SHP77 (cell line): ENCODE measurements around the gene HTR3B.
"Not testable (repeated sequence)": the region's sequence is repeated elsewhere in the genome, so short reads cannot be mapped to it uniquely, and the experiment has no call there.

Source experiments
- DNase-seq, 2 experiments: peaks; one replicate each; lab custom pipeline; 2025; lab: John Stamatoyannopoulos, UW

Gene HTR3B

DNA sequence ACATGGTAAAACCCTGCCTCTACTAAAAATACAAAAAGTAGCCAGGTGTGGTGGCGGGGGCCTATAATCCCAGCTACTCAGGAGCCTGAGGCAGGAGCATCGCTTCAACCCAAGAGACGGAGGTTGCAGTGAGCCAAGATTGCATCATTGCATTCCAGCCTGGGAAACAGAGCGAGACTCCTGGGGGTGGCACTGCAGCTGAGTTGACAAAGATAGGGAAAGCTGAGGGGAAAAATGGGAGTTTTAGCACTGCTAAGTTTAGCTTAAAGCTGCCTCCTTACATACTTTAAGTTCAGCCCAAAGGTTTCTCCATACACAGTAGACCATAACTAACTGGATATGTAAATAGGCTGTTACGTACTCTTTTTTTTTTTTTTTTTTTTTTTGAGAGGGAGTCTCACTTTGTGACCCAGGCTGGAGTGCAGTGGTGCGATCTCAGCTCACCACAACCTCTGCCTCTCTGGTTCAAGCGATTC, 20.2 kb upstream of the HTR3B start:
- no peak for DNase-seq

DNA sequence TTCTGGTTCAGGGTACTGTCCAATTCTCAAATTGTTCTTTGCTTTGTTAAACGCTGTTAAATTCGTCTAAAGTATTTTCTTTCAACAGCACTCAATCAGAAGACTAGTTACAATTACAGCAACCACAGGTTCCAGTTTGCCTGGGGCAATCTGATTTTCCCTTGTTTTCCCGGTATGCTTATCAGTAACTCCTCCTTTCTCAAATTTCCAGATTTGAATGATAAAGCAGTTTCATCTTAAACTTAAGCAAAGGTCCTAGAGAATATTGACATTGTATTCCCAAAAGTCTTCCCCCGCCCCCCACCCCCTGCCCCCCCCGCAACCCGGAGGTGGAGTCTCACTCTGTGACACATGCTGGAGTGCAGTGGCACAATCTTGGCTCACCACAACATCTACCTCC, 18.7 kb upstream of the HTR3B start:
- no peak for DNase-seq

GRCh38 chr11:113888848-113889247, 15.7 kb upstream of the HTR3B start:
- no peak for DNase-seq

DNA sequence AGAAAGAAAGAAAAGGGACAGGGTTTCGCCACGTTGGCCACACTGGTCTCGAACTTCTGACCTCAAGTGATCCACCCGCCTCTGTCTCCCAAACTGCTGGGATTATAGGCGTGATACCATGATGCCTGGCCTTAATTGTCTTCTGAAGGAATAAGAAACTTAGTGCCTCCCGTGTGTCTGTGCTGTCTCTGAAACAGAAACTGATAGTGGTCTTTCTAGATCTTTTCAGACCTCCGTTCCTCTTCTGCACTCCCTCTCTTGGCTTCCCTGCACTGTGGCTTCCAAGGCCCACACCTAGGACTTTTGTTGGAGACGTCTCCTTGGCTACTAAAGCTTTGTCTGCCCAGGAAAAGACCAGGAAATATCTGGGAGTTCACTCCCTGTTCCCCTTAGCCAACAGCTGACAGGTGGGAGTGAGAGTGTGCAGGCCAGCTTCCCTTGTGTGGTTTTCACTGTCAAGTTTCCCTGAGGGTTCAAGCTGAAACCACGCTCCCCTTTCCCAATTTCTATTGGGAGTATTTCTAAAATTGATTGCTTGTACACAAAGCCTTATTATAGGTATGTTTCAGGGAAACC, 10.1 kb upstream of the HTR3B start:
- no peak for DNase-seq

DNA sequence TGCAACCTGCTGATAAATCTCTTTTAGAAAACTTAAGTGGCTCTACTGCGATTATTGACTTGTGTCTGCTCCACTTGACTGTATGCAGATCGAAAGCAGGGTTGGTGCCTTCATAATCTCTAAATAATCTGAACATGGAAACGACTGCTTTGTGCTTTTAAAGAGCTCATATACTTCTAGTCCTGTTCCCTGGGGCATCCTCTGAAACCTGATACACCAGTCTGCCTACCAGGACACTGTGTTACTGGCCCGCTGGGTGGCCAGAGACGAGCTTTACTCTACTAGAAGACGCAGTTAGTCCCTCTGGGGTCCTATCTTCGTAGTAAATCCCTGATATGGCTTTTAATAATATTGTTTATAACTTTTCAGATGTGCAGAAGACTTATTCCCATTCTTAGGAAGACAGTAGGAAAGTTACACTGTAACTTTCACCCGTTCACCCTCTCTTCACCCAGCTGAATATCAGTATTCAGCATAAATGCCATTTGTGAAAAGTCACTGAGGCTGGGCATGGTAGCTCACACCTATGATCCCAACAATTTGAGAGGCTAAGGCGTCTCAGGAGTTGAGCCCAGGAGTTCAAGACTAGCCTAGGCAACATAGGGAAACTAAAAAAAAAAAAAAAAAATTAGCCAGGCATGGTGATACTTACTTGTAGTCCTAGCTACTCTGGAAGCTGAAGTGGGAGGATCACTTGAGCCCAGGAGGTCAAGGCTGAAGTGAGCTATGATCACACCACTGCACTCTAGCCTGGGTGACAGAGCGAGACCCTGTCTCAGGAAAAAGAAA, 9.0 kb upstream of the HTR3B start:
- DNase-seq = no peak

- peak in 1 of 2 experiments; percentile 26 for DNase-seq
Measured at GRCh38 chr11:113896156-113896879, 8.3 kb upstream of the HTR3B start.

DNA sequence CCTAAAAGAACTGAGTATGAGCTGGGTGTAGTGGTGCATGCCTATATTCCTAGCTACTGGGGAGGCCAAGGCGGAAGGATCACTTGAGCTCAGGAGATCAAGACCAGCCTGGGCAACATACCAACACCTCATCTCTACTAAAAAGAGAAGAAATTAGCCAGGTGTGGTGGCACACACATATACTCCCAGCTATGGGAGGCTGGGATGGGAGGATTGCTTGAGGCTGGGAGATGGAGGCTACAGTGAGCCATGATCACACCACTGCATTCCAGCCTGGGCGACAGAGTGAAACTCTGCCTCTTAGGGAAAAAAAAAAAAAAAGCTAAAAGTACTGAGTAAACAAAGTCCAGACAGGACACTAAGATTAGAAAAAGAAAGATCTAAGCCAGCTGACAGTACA, 3.5 kb upstream of the HTR3B start:
- no peak for DNase-seq

- DNase-seq = peak; percentile 42 to 49
Measured at GRCh38 chr11:113906038-113906437, 1.4 kb downstream of the HTR3B start.

- no peak for DNase-seq
Measured at GRCh38 chr11:113906516-113906915, 1.9 kb downstream of the HTR3B start.

- no peak for DNase-seq
Measured at GRCh38 chr11:113907152-113907551, 2.6 kb downstream of the HTR3B start.

GRCh38 chr11:113907681-113908080, 3.1 kb downstream of the HTR3B start:
- no peak for DNase-seq

- no peak for DNase-seq
Measured at GRCh38 chr11:113908098-113908497, 3.5 kb downstream of the HTR3B start.

- DNase-seq = not testable (repeated sequence)
Measured at GRCh38 chr11:113911491-113911890, 6.9 kb downstream of the HTR3B start.

DNA sequence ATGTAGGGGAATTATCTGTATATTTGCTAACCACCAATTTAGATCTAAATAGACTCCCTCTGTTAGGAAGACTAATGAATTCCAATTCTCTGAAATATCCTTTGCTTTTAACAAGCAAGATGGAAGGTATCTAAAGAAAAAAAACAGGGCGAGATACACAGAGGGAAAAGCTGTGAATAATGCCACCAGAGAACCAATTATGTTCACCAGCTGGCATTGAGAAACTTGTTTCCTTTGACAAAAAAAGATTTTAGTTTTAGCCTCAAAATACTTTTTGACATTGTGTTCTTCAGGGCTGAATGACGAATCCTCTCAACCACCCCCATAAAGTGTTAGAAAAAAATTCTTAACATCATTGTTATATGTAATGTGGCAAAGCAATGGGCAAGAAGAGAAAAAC, 19.0 kb downstream of the HTR3B start:
- DNase-seq = no peak

- no peak for DNase-seq
Measured at GRCh38 chr11:113926273-113927197, 21.9 kb downstream of the HTR3B start.

DNA sequence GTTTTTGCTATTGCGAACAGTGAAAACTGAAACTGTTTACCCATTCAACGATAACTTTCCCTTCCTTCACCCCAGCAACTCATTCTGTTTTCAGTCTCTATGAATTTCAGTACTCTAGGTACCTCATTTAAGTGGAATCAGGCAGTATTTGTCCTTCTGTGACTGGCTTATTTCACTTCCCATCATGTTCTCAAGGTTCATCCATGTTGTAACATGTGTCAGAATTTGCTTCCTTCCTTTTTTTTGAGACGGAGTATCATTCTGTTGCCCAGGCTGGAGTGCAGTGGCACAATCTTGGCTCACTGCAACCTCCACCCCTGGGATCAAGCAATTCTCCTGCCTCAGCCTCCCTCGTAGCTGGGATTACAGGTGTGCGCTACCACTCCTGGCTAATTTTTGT, 23.7 kb downstream of the HTR3B start:
- no peak for DNase-seq

DNA sequence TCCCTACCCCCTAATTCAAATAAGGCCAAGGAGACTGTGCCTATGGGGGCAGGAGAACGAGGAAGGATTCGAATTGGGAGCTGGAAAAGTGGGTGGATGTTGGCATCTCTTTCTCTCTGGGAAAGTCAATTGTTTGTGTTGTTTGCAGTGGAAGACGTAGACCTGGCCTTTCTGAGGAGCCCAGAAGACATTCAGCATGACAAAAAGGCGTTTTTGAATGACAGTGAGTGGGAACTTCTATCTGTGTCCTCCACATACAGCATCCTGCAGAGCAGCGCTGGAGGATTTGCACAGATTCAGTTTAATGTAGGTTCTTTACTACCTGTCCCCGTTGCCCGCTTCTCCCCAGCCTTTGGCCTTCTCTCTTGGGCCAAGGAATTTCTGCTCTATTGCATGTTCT, 28.2 kb downstream of the HTR3B start:
- DNase-seq = no peak

GRCh38 chr11:113934193-113934592, 29.6 kb downstream of the HTR3B start:
- not testable (repeated sequence) for DNase-seq

DNA sequence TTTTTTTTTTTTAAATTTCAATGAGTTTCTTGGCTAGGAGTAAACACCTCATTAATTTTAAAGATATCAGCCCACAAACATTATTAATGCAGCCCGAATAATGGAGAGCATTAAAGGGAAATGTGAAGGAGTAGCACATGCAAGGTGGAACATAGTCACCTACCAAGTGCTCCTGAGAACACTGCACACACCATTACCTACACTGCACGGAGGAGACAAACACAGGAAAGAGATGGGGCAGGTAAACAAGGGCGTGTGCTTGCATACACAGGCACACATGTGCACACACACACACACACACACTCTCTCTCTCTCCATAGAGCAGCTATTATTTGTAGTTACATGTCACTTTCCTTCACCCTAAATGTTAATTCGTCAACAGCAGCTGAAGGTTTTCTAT, 30.2 kb downstream of the HTR3B start:
- no peak for DNase-seq

- DNase-seq = no peak
Measured at GRCh38 chr11:113935858-113936257, 31.3 kb downstream of the HTR3B start.

DNA sequence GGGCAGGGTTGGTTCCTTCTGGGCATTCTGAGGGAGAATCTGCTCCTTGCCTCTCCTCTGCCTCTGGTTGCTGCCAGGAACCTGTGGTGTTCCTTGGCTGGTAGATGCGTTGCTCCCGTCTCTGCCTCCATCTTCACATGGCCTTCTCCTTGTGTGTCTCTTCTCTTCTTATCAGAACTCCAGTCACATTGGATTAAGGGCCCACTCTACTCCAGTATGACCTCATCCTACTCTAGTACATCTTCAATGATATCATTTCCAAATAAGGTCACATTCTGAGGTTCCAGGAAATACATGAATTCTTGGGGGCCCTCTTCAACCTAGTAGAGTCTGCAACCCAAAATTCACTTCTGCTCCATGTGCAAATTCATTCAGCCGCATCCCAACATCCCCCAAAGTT, 33.3 kb downstream of the HTR3B start:
- no peak for DNase-seq

DNA sequence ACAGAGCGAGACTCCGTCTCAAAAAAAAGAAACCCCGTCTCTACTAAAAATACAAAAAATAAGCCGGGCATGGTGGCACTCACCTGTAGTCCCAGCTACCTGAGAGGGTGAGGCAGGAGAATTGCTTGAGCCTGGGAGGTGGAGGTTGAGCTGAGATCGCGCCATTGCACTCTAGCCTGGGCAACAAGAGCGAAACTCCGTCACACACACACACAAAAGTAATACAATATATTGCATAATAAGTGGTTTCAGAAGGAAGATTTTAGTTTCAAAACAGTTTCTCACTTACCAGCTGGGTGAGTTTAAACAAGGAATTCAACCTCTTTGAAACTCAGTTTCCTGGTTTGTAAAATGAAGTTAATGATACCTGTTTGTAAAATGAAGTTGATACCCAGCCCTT, 37.7 kb downstream of the HTR3B start:
- no peak for DNase-seq
